Ishikawa (cell line): ENCODE measurements around the gene CALCR.

Source experiments
- CEBPB ChIP-seq: IDR thresholded peaks from 2 replicates; pipeline ENCODE4 v1.6.1; 2012
- CREB1 ChIP-seq: IDR thresholded peaks from 2 replicates; pipeline ENCODE4 v1.6.1; 2012; ENCODE audit warnings: low read depth
- EP300 ChIP-seq: IDR thresholded peaks from 2 replicates; pipeline ENCODE4 v1.6.1; 2012; ENCODE audit warnings: borderline replicate concordance
- MAX ChIP-seq: IDR thresholded peaks from 2 replicates; pipeline ENCODE4 v1.6.1; 2012
- REST ChIP-seq: IDR thresholded peaks from 2 replicates; pipeline ENCODE4 v1.6.1; 2012; ENCODE audit warnings: low read depth, mild to moderate bottlenecking
- TAF1 ChIP-seq: IDR thresholded peaks from 2 replicates; pipeline ENCODE4 v1.6.1; 2012; ENCODE audit warnings: low read depth, mild to moderate bottlenecking
- YY1 ChIP-seq: IDR thresholded peaks from 2 replicates; pipeline ENCODE4 v1.6.1; 2012; ENCODE audit warnings: low read depth

GRCh38 chr7:93558705-93559614, 15.6 kb downstream of the CALCR start:
- TF ChIP-seq EP300 (no peak), TAF1 (no peak), REST (no peak), CREB1 (no peak), YY1 (no peak), MAX (no peak), CEBPB (no peak)
